Measurements from ENCODE around the gene DCN.

DCN gene

DNA sequence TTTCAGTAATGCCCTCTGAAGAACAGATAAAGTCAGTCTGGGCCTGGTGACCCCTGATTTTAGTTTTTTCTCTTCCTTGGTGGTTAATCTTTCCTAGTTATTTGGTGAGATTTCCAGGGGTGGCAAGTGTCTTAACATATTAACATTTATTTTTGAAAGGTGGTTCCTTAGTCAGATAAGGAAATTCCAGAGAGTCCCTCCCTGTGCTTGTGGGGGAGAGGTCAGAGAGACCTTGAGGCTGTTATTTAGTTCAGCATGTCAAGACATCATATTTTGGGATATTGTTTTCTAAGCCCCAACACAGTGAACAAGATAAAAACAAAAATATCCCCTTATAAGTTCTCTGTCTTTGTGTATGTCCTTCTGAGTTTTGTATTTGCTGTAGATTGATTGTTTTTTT, 61.8 kb downstream of the DCN start:
- Histone ChIP-seq H3K79me2 (ENCODE audit: control insufficient read depth, insufficient read depth, low read length, unreplicated experiment) (no peaks in the 10 kb centered on the region), H3K27ac (ENCODE audit: low read depth, low read length) (no peak overlapping the region), H3K4me3 (ENCODE audit: low read depth, low read length) (no peak overlapping the region), H3K36me3 (ENCODE audit: insufficient read depth, low read length) (no peaks in the 10 kb centered on the region), H2AFZ (ENCODE audit: low read length, unreplicated experiment) (no peak overlapping the region), H3K4me1 (ENCODE audit: control insufficient read depth, insufficient read depth, low read length, unreplicated experiment) (peaks cover 18% of the 10 kb centered on the region), H3K27me3 (ENCODE audit: insufficient read depth, low read length) (no peaks in the 10 kb centered on the region)

DNA sequence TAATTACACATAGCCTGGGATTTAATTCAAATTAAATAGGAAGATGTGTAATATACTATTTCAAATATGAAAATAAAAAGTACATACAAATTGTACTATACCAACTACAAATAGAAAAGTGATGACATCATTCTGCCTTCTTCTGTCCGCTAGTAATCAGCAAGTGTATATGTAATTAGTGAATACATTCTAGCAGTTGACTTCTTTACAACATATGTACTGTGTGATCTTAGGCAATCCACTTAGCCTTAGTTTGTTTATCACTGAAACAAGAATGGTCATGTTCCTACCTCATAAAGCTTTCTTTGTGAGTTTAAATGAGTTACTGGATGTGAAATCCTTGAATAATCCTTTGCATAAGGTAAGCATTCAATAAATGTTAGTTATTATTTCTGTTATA, 63.5 kb downstream of the DCN start:
- no peaks in the 10 kb centered on the region for H3K36me3 ChIP-seq (ENCODE audit: insufficient read depth, low read length)
- no peaks in the 10 kb centered on the region for H3K27me3 ChIP-seq (ENCODE audit: insufficient read depth, low read length)
- peaks cover 13% of the 10 kb centered on the region for H3K4me1 ChIP-seq (ENCODE audit: control insufficient read depth, insufficient read depth, low read length, unreplicated experiment)
- no peak overlapping the region for H2AFZ ChIP-seq (ENCODE audit: low read length, unreplicated experiment)
- no peaks in the 10 kb centered on the region for H3K79me2 ChIP-seq (ENCODE audit: control insufficient read depth, insufficient read depth, low read length, unreplicated experiment)
- H3K4me3 ChIP-seq (ENCODE audit: low read depth, low read length): no peak overlapping the region
- no peak overlapping the region for H3K27ac ChIP-seq (ENCODE audit: low read depth, low read length)

DNA sequence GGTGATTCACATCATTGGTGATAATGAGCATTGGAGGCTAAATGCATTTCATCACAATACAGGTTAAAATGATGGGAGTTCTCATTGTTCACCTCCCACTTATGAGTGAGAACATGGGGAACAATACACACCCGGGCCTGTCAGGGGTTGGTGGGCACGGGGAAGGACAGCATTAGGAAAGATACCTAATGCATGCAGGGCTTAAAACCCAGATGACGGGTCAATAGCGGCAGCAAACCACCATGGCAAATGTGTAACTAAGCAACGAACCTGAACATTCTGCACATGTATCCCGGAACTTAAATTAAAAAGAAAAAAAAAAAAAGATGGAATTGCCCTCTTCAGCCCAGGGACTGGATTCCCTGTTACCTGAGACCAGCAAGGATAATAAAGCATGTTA, 69.0 kb downstream of the DCN start:
- no peaks in the 10 kb centered on the region for H3K36me3 ChIP-seq (ENCODE audit: insufficient read depth, low read length)
- H2AFZ ChIP-seq (ENCODE audit: low read length, unreplicated experiment): no peak overlapping the region
- H3K4me3 ChIP-seq (ENCODE audit: low read depth, low read length): no peak overlapping the region
- H3K27ac ChIP-seq (ENCODE audit: low read depth, low read length): no peak overlapping the region
- H3K79me2 ChIP-seq (ENCODE audit: control insufficient read depth, insufficient read depth, low read length, unreplicated experiment): peaks cover 12% of the 10 kb centered on the region
- peaks cover 12% of the 10 kb centered on the region for H3K4me1 ChIP-seq (ENCODE audit: control insufficient read depth, insufficient read depth, low read length, unreplicated experiment)
- H3K27me3 ChIP-seq (ENCODE audit: insufficient read depth, low read length): no peaks in the 10 kb centered on the region

DNA sequence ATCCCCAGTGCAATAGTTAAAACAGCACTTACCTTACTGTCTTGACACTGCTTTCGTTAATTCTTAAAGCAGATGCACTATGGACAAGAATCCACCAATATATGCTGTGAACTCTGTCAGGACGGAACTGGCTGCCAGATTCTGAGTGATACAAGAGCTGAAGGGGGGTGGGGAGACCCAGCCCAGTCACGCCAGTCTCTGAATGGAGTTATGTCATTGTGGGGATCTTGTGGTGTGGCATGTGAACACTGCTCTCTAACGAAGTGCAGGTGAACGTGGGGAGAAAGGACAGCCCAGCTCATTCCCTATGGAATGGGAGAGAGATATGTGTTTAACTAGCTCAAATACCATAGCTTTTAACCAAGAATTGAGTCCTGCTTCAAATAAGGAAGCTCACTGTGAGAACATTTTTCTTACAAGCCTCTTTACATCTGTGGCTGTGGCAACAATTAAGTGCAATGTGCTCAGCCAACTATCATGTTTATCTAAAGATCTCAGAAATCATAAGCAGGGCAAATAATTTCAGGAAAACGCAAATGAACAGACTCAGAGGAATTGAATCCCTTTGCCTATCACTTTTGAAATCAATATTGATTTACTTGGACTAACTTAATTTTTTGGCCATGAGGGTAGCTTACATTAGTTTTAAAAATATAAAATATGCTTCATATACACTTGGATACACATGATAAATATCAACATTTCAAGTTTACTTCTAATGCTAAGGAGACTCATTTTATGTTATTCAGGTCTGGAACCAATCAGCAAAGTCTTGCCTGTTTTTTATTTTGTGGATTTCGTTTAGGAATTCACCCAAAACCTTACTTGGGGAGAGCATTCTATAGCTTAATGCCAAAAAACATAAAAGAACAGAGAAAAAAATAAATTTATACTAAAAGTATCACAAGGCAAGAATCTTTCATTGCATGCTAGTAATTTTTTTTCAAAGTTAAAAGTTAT, 71.0 kb downstream of the DCN start, which contains the start of gene LUM:
Gene LUM, minus strand, starts transcription at position 129 of the 960 bp plus-strand sequence. CDS start 2,515 bp downstream, outside the sequence.
- peaks cover 12% of the 10 kb centered on the region for H3K4me1 ChIP-seq (ENCODE audit: control insufficient read depth, insufficient read depth, low read length, unreplicated experiment)
- H2AFZ ChIP-seq (ENCODE audit: low read length, unreplicated experiment): peak within 1 kb of the TSS; percentile 66
- H3K27ac ChIP-seq (ENCODE audit: low read depth, low read length): peak within 1 kb of the TSS; percentile 39
- H3K4me3 ChIP-seq (ENCODE audit: low read depth, low read length): peak within 1 kb of the TSS; percentile 76
- no peaks in the 10 kb centered on the region for H3K27me3 ChIP-seq (ENCODE audit: insufficient read depth, low read length)
- H3K36me3 ChIP-seq (ENCODE audit: insufficient read depth, low read length): no peaks in the 10 kb centered on the region
- peaks cover 12% of the 10 kb centered on the region for H3K79me2 ChIP-seq (ENCODE audit: control insufficient read depth, insufficient read depth, low read length, unreplicated experiment)

DNA sequence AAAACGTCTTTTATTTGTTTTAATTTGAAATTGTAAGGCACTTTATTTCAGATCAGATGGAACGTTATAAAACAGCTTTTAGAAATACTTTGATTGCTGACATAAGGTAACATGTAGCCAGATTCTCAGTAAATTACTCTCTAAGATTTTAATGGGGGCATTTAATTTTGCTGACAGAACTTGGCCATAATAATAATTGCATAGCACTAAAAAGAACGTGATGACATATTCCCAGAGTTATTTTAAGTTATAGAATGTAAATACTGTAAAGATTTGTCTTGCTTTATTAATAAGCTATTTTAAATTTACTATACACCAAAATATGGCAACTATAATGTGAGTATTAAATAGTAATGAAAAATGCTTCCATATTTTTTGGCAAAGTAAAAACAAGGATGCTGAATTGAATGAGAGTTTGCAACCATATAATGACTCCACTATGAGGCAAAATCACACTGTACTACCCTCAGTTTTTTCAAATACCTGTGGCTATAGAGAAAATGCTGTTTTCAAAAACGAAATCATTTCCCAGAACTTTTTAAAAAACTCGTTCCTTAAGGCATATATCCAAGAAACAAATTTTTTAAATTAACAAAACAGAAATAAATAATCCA, 72.2 kb downstream of the DCN start:
- Histone ChIP-seq H3K27me3 (ENCODE audit: insufficient read depth, low read length) (no peaks in the 10 kb centered on the region), H3K27ac (ENCODE audit: low read depth, low read length) (peak overlapping the region; percentile 39), H3K36me3 (ENCODE audit: insufficient read depth, low read length) (no peaks in the 10 kb centered on the region), H3K4me3 (ENCODE audit: low read depth, low read length) (peak overlapping the region; percentile 76), H3K4me1 (ENCODE audit: control insufficient read depth, insufficient read depth, low read length, unreplicated experiment) (peaks cover 12% of the 10 kb centered on the region), H2AFZ (ENCODE audit: low read length, unreplicated experiment) (peak overlapping the region; percentile 66), H3K79me2 (ENCODE audit: control insufficient read depth, insufficient read depth, low read length, unreplicated experiment) (peaks cover 12% of the 10 kb centered on the region)

DNA sequence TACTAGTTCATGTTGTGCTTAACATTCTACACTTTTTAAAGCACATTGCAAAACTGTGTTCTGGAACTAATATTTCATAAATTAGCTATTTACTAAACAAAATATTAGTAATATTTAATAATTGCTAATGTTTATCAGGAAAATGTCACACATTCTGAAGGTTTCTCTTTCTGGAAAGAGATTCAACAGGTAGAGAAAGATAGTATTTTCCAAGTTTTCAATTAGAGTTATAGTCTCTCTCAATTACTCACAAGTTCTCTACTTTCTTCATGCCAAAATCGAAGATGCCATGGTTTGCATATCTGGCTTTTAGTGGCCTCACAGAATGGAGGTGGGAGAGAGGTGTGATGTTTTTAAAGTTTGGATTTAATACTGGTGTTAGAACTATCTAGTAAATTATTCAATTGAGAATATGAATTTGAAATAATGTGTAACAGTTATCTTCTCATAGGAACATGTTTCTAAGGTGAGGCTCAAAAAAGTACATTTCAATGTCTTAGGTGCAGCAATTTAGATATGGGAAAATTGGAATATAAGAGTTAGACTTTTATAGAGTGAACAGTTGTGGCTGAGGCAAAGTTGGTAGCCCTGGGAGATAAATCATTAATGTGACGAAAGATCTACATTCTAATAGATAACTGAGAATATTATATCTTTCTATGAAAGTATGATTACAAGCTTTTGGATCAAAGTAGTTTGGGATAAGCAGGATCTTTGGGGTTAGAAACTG, 72.9 kb downstream of the DCN start:
- Histone ChIP-seq H3K79me2 (ENCODE audit: control insufficient read depth, insufficient read depth, low read length, unreplicated experiment) (peaks cover 12% of the 10 kb centered on the region), H3K4me1 (ENCODE audit: control insufficient read depth, insufficient read depth, low read length, unreplicated experiment) (peaks cover 12% of the 10 kb centered on the region), H3K27me3 (ENCODE audit: insufficient read depth, low read length) (no peaks in the 10 kb centered on the region), H2AFZ (ENCODE audit: low read length, unreplicated experiment) (peak overlapping the region; percentile 66), H3K4me3 (ENCODE audit: low read depth, low read length) (peak overlapping the region; percentile 76), H3K36me3 (ENCODE audit: insufficient read depth, low read length) (no peaks in the 10 kb centered on the region), H3K27ac (ENCODE audit: low read depth, low read length) (peak overlapping the region; percentile 39)

DNA sequence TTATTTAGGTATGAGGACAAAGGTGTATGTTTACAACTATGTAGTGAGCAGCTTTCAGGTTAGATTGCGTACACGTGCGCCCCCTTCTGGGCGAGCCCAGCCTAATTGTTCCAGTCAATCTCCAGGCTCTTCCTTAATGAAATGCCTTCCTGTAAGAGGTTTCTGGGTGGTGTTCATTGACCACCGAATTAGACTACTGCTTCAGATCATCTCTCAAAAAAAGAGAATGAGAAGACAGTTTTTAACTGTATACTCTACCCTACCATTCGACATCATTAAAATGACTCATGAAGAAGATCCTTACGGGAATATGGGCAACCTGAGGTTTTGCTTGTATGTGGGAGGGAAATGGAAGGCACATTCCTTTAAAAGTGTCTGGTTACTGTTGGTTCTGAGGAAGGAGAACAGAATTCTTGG, 73.5 kb downstream of the DCN start:
- peak overlapping the region; percentile 76 for H3K4me3 ChIP-seq (ENCODE audit: low read depth, low read length)
- peaks cover 12% of the 10 kb centered on the region for H3K4me1 ChIP-seq (ENCODE audit: control insufficient read depth, insufficient read depth, low read length, unreplicated experiment)
- H2AFZ ChIP-seq (ENCODE audit: low read length, unreplicated experiment): peak overlapping the region; percentile 93

DNA sequence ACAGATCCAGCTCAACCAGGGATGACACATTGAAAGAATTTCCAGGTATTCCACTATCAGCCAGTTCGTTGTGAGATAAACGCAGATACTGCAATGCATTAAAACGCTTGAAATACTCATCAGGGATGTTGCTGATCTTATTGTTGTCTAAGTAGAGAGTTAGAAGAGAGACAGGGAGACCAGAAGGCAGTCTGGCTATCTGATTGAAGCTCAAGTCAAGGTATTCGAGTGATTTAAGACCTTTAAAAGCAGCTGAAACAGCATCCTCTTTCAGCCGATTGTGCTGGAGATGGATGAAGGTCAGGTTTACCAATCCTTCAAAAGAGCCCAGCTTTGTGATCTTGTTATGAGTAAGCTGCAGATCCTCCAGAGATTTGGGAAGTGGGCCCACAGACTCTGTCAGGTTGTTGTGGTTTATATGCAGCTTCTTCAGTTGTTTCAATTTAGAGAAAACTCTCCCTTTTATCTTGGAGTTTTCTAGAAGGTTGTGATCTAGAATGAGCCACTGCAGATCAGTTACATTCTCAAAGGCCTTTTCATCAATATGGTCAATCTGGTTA, 74.3 kb downstream of the DCN start:
- peaks cover 5% of the 10 kb centered on the region; the same call in 1 of the 2 replicates for H3K36me3 ChIP-seq (ENCODE audit: insufficient read depth, low read length)
- no peak overlapping the region for H3K4me3 ChIP-seq (ENCODE audit: low read depth, low read length)
- peaks cover 12% of the 10 kb centered on the region for H3K4me1 ChIP-seq (ENCODE audit: control insufficient read depth, insufficient read depth, low read length, unreplicated experiment)
- no peaks in the 10 kb centered on the region for H3K27me3 ChIP-seq (ENCODE audit: insufficient read depth, low read length)
- H3K27ac ChIP-seq (ENCODE audit: low read depth, low read length): no peak overlapping the region
- H3K79me2 ChIP-seq (ENCODE audit: control insufficient read depth, insufficient read depth, low read length, unreplicated experiment): peaks cover 12% of the 10 kb centered on the region
- H2AFZ ChIP-seq (ENCODE audit: low read length, unreplicated experiment): no peak overlapping the region

More for the DNA sequence above, 73.5 kb downstream of the DCN start:
- Histone ChIP-seq H3K79me2 (ENCODE audit: control insufficient read depth, insufficient read depth, low read length, unreplicated experiment) (peaks cover 12% of the 10 kb centered on the region), H3K27me3 (ENCODE audit: insufficient read depth, low read length) (no peaks in the 10 kb centered on the region), H3K27ac (ENCODE audit: low read depth, low read length) (peak overlapping the region; percentile 55), H3K36me3 (ENCODE audit: insufficient read depth, low read length) (no peaks in the 10 kb centered on the region)

DNA sequence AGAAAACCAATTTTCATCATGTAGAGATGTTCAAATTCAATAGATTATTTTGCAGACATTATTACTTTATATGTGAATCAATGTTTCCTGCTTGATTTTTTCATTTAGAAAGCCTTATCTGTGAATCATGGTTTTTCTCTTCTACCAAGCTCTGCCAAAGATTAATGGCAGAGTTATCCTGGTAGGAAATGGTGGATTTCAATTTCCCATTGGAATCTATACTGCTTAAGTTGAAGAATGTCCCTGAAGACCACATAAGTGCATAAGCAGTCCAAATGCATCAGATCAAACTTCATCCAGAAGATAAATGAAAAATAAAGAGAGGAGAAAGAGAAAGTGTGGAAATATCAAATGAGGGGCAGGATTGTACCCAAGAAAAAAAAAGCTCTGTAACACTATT, 76.3 kb downstream of the DCN start:
- H3K27me3 ChIP-seq (ENCODE audit: insufficient read depth, low read length): no peaks in the 10 kb centered on the region
- peaks cover 5% of the 10 kb centered on the region; the same call in 1 of the 2 replicates for H3K36me3 ChIP-seq (ENCODE audit: insufficient read depth, low read length)
- no peak overlapping the region for H2AFZ ChIP-seq (ENCODE audit: low read length, unreplicated experiment)
- peaks cover under 1% of the 10 kb centered on the region for H3K4me1 ChIP-seq (ENCODE audit: control insufficient read depth, insufficient read depth, low read length, unreplicated experiment)
- no peak overlapping the region for H3K4me3 ChIP-seq (ENCODE audit: low read depth, low read length)
- peaks cover 12% of the 10 kb centered on the region for H3K79me2 ChIP-seq (ENCODE audit: control insufficient read depth, insufficient read depth, low read length, unreplicated experiment)
- no peak overlapping the region for H3K27ac ChIP-seq (ENCODE audit: low read depth, low read length)

DNA sequence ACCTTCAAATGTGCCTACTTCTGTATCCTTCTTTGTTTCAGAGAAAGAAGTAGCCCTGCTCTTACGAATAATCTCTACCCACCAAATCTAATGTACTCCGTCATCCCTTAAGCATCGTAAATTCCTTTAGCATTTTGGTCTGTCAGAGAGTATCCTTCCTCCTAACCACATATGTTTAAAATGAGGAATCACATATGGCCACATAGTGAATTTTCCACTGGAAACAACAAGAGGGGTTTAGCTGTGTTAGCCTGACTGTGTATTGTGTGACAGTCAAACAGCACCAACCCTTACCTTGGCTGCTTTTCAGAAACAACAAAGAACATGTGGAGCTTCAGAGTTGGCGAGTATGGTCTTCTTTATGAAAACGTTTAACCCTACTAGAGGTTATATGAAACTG, 76.8 kb downstream of the DCN start:
- Histone ChIP-seq H3K4me3 (ENCODE audit: low read depth, low read length) (no peak overlapping the region), H3K79me2 (ENCODE audit: control insufficient read depth, insufficient read depth, low read length, unreplicated experiment) (peaks cover 12% of the 10 kb centered on the region), H3K27me3 (ENCODE audit: insufficient read depth, low read length) (no peaks in the 10 kb centered on the region), H3K4me1 (ENCODE audit: control insufficient read depth, insufficient read depth, low read length, unreplicated experiment) (no peaks in the 10 kb centered on the region), H3K36me3 (ENCODE audit: insufficient read depth, low read length) (peaks cover 5% of the 10 kb centered on the region; the same call in 1 of the 2 replicates), H2AFZ (ENCODE audit: low read length, unreplicated experiment) (no peak overlapping the region), H3K27ac (ENCODE audit: low read depth, low read length) (no peak overlapping the region)
